Keratinocyte (primary cell): Measurements from ENCODE around the gene HIRA. TPM values are rescaled to one million over a fixed set of nuclear protein-coding genes. Genes with fewer than 3 reads are reported as not detected.

ENCODE experiments used
- DNase-seq: peaks from one replicate; pipeline ENCODE4 v3.0.0-alpha.2; 2011; ENCODE audit warnings: low read depth, missing footprints, low spot score
- FAIRE-seq: peaks from 2 replicates; lab custom pipeline; 2011; peaks lifted over from hg19 to GRCh38; lab: Jason Lieb, UNC
- H2AFZ ChIP-seq: 2 replicates; pipeline ENCODE4 v1.6.0; 2012; ENCODE audit warnings: low read length, control low read depth, inconsistent platforms; ENCODE audit not compliant: control insufficient read depth
- H3K27ac ChIP-seq: 2 replicates; pipeline ENCODE4 v1.5.1; 2011; ENCODE audit warnings: low read length; ENCODE audit not compliant: control insufficient read depth, insufficient read depth
- H3K27me3 ChIP-seq: 3 replicates; pipeline ENCODE4 v1.6.0; 2011; ENCODE audit warnings: low read length; ENCODE audit not compliant: control insufficient read depth, insufficient read depth; ENCODE audit errors: extremely low read depth
- H3K36me3 ChIP-seq, 2 experiments: 2 replicates in 1 of 2; 3 replicates in 1 of 2; pipeline ENCODE4 v1.5.1; 2011; ENCODE audit warnings: low read length in 2 of 2, mild to moderate bottlenecking in 1 of 2; ENCODE audit not compliant: control insufficient read depth in 2 of 2, insufficient read depth in 2 of 2; ENCODE audit errors: extremely low read depth in 1 of 2
- H3K4me1 ChIP-seq: 3 replicates; pipeline ENCODE4 v1.5.1; 2011; ENCODE audit warnings: low read length; ENCODE audit not compliant: control insufficient read depth, insufficient read depth; ENCODE audit errors: extremely low read depth
- H3K4me2 ChIP-seq: 3 replicates; pipeline ENCODE4 v1.6.0; 2011; ENCODE audit warnings: low read depth, low read length; ENCODE audit not compliant: control insufficient read depth, insufficient read depth; ENCODE audit errors: extremely low read depth
- H3K4me3 ChIP-seq, 3 experiments: fragments of 200-600 bp in 1 of 3; sonication (generic) in 1 of 3; 2 replicates in 2 of 3; 3 replicates in 1 of 3; pipeline ENCODE4 v1.5.1; 2011 to 2016; ENCODE audit warnings: low read length in 3 of 3, mild to moderate bottlenecking in 3 of 3, control low read depth in 2 of 3, inconsistent platforms in 1 of 3, low read depth in 1 of 3, mixed read lengths in 1 of 3, mixed run types in 1 of 3, moderate library complexity in 1 of 3; ENCODE audit not compliant: control insufficient read depth in 2 of 3, insufficient read depth in 2 of 3; ENCODE audit errors: extremely low read depth in 1 of 3
- H3K79me2 ChIP-seq: 2 replicates; pipeline ENCODE4 v1.6.0; 2012; ENCODE audit warnings: low read length; ENCODE audit not compliant: control insufficient read depth, insufficient read depth
- H3K9ac ChIP-seq: 3 replicates; pipeline ENCODE4 v1.6.0; 2011; ENCODE audit warnings: low read length; ENCODE audit not compliant: control insufficient read depth, insufficient read depth; ENCODE audit errors: extremely low read depth
- H3K9me1 ChIP-seq: 3 replicates; pipeline ENCODE4 v1.6.0; 2011; ENCODE audit warnings: low read length; ENCODE audit not compliant: control insufficient read depth, insufficient read depth; ENCODE audit errors: extremely low read depth
- H3K9me3 ChIP-seq: 2 replicates; pipeline ENCODE4 v1.5.1; 2012; ENCODE audit warnings: low read depth, low read length; ENCODE audit not compliant: control insufficient read depth
- H4K20me1 ChIP-seq: 3 replicates; pipeline ENCODE4 v1.6.0; 2011; ENCODE audit warnings: low read length; ENCODE audit not compliant: control insufficient read depth, insufficient read depth; ENCODE audit errors: extremely low read depth
- CTCF ChIP-seq, 3 experiments: IDR thresholded peaks in 1 of 3; conservative IDR thresholded peaks in 1 of 3; optimal IDR thresholded peaks in 1 of 3; 2 replicates in 2 of 3; 3 replicates in 1 of 3; pipeline versions ENCODE3 to v1.5.1; 2011; ENCODE audit warnings: low read length in 3 of 3, mild to moderate bottlenecking in 3 of 3, moderate library complexity in 2 of 3, control low read depth in 1 of 3, inconsistent platforms in 1 of 3; ENCODE audit not compliant: insufficient read depth in 2 of 3; ENCODE audit errors: extremely low read depth in 1 of 3
- EZH2 ChIP-seq: IDR thresholded peaks from one replicate; pipeline ENCODE4 v1.6.1; 2012; ENCODE audit warnings: inconsistent platforms, mild to moderate bottlenecking, low read length, moderate library complexity
- dilution Hi-C: fragments of 300-500 bp; cut with MboI; formaldehyde crosslinking; loops from one replicate; pipeline ENCODE4 v1.7.0; 2020; ENCODE audit warnings: low sequenced_read_pairs; ENCODE audit not compliant: extremely low pct_ligation_motif_present
- polyA plus RNA-seq, 5 experiments: library from polyadenylated mRNA; depleted of rRNA in 3 of 5; stranded (reverse) in 3 of 5; stranded (forward) in 1 of 5; unstranded in 1 of 5; fragments of >200 nt; gene quantifications; 1 replicate in 1 of 5; 2 replicates in 3 of 5; 3 replicates in 1 of 5; pipeline versions ENCODE4 v1.2.1 to v1.2.3, GENCODE V29; 2011 to 2012; ENCODE audit warnings: missing spikeins in 2 of 5, low read depth in 1 of 5, low replicate concordance in 1 of 5

HIRA gene
- polyA plus RNA-seq, 1 donor (not counting 4 experiments of a cell fraction or from before 2014, with no cell fraction given): 16.7 TPM

DNA sequence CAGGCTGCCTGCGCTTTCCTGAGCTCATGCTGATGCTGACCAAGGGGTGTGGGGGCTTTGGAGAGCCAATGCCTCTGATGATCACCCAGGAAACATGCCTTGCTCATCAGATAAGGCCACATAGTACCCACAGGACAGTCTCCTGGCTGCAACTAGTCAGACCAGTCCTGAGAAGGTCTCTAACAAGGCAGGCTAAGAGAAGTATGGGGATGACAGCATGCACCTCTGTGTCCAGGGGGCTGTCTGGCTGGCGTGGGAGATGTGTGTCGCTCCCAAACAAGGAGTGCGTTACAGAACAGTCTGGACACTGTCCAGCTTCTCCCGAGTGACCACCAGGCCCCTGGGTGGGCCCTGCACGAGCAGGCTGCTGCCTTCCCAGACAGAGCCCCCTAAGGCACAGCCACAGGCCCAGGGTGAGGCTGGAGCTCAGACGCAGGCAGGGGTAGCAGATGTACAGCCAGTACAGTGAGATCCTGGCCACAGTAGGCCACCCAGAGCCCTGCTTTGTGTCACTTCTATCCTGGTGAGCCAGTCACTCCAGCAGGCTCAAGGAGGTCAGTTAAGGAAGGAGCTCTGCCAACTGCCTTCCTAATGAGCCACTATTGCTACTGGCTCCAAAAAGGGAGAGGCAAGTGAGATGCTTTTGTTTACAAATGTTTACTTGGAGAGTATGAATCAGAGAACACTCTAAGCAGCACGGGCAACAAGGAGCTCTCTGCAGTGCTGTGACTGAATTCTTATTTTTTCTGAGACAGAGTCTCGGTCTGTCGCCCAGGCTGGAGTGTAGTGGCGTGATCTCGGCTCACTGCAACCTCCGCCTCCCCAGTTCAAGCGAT is 74.0 kb downstream of the HIRA start:
- Histone ChIP-seq H3K9ac (no peak overlapping the region), H3K4me2 (no peak overlapping the region), H4K20me1 (no peaks in the 10 kb centered on the region), H3K9me1 (no peaks in the 10 kb centered on the region), H3K27me3 (no peaks in the 10 kb centered on the region), H3K4me1 (no peaks in the 10 kb centered on the region), H3K9me3 (no peaks in the 10 kb centered on the region), H3K79me2 (no peaks in the 10 kb centered on the region), H3K27ac (no peak overlapping the region), H3K4me3 (no peak overlapping the region), H3K36me3 (peaks cover 50 to 63% of the 10 kb centered on the region in 2 experiments), H2AFZ (no peak overlapping the region)
- no peak for TF ChIP-seq CTCF (optimal IDR thresholded peaks at IDR 0.05 in 1 of 3, IDR thresholded peaks at IDR 0.05 in 1 of 3, conservative IDR thresholded peaks at IDR 0.05 in 1 of 3; ENCODE audit: extremely low read depth in 1 of 3, insufficient read depth in 2 of 3, low read length in 3 of 3)
- TF ChIP-seq EZH2: no peak
- FAIRE-seq (no peak), DNase-seq (no peak)
- dilution Hi-C loops: no loop called here

DNA sequence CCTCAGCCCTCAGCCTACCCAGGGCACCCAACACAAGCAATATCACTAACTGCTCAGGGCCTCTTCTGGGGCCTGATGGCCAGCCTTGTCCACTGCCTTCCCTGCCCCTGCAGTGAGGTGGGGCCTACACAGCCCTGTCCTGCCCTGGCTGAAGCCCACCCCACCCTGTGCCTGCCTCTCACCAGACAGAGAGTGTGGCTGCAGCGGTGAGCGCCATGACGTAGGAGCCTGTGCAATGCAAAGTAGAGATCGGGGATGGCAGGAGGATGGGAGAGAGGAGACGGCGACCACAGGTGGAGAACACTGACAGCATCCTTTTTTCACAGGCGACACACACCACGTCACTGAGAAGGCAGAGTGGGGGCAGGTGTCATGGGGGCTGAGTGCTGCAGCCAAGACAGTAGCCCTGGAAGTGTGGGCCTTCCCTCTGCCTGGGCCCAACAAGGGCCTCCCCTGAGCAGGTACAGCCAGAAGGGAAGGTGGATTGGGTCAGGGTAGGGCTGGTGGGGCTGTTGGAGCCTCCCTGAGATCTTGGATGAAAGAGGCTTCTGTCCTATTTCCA is 74.7 kb downstream of the HIRA start:
- no peaks in the 10 kb centered on the region for H3K27me3 ChIP-seq
- H3K9me3 ChIP-seq: no peaks in the 10 kb centered on the region
- H3K9ac ChIP-seq: no peak overlapping the region
- no peak overlapping the region for H3K27ac ChIP-seq
- no peaks in the 10 kb centered on the region for H3K4me1 ChIP-seq
- dilution Hi-C loops: no loop called here
- no peak overlapping the region for H2AFZ ChIP-seq
- H3K79me2 ChIP-seq: no peaks in the 10 kb centered on the region
- TF ChIP-seq CTCF (optimal IDR thresholded peaks at IDR 0.05 in 1 of 3, IDR thresholded peaks at IDR 0.05 in 1 of 3, conservative IDR thresholded peaks at IDR 0.05 in 1 of 3; ENCODE audit: extremely low read depth in 1 of 3, insufficient read depth in 2 of 3, low read length in 3 of 3) (no peak), EZH2 (no peak)
- FAIRE-seq: no peak
- peaks cover 51 to 69% of the 10 kb centered on the region in 2 experiments for H3K36me3 ChIP-seq
- DNase-seq: no peak
- H4K20me1 ChIP-seq: no peaks in the 10 kb centered on the region
- no peaks in the 10 kb centered on the region for H3K9me1 ChIP-seq
- no peak overlapping the region for H3K4me3 ChIP-seq
- no peak overlapping the region for H3K4me2 ChIP-seq
